C4-2B (cell line): Measurements from ENCODE around the gene SMIM13.

ENCODE experiments used
- H3K27ac ChIP-seq: fragments of 450-650 bp; 2 replicates; pipeline ENCODE4 v1.5.1; 2017
- CTCF ChIP-seq: fragments of 450-650 bp; conservative IDR thresholded peaks from 2 replicates; pipeline ENCODE4 v1.5.1; 2017; ENCODE audit warnings: mild to moderate bottlenecking
- ZFX ChIP-seq: fragments of 450-650 bp; IDR thresholded peaks from 2 replicates; pipeline ENCODE4 v1.6.1; 2017

SMIM13 gene

GRCh38 chr6:11155589-11155988 lies 62.0 kb downstream of the SMIM13 start:
- H3K27ac ChIP-seq: no peak overlapping the region
- TF ChIP-seq CTCF (no peak), ZFX (no peak)

GRCh38 chr6:11160199-11160598 lies 66.6 kb downstream of the SMIM13 start:
- TF ChIP-seq CTCF: no peak
- TF ChIP-seq ZFX: no peak
- no peak overlapping the region for H3K27ac ChIP-seq

GRCh38 chr6:11161031-11161956 lies 67.7 kb downstream of the SMIM13 start:
- H3K27ac ChIP-seq: no peak overlapping the region
- TF ChIP-seq CTCF: no peak
- TF ChIP-seq ZFX: no peak

- H3K27ac ChIP-seq: no peak overlapping the region
- TF ChIP-seq ZFX: no peak
- no peak for TF ChIP-seq CTCF
Measured at GRCh38 chr6:11162262-11162661, 68.6 kb downstream of the SMIM13 start.

GRCh38 chr6:11163932-11164331 lies 70.3 kb downstream of the SMIM13 start:
- TF ChIP-seq CTCF: no peak
- H3K27ac ChIP-seq: no peak overlapping the region

GRCh38 chr6:11164717-11165646 lies 71.3 kb downstream of the SMIM13 start:
- H3K27ac ChIP-seq: no peak overlapping the region
- TF ChIP-seq CTCF (no peak), ZFX (no peak)

- H3K27ac ChIP-seq: no peak overlapping the region
- TF ChIP-seq CTCF (no peak), ZFX (no peak)
Measured at GRCh38 chr6:11166948-11167347, 73.3 kb downstream of the SMIM13 start.
